Hepatocyte (in vitro differentiated cells): Measurements from ENCODE around the gene CCDC88C. TPM values are rescaled to one million over a fixed set of nuclear protein-coding genes. Genes with fewer than 3 reads are reported as not detected.

Experiments used
- DNase-seq: peaks from one replicate; pipeline ENCODE4 v3.0.0-alpha.2; 2016; ENCODE audit warnings: low spot score
- H2AFZ ChIP-seq: fragments of 200-600 bp; sonication (generic); 2 replicates; pipeline ENCODE4 v1.6.0; 2016; ENCODE audit warnings: antibody characterized with exemption, mild to moderate bottlenecking
- H3K27ac ChIP-seq: fragments of 200-600 bp; sonication (generic); 2 replicates; pipeline ENCODE4 v1.5.1; 2016; ENCODE audit warnings: mild to moderate bottlenecking
- H3K27me3 ChIP-seq: fragments of 200-600 bp; sonication (generic); 2 replicates; pipeline ENCODE4 v1.6.1; 2016
- H3K36me3 ChIP-seq: fragments of 200-600 bp; sonication (generic); replicated peaks from 2 replicates; pipeline ENCODE4 v1.5.1; 2016; ENCODE audit warnings: low read depth; ENCODE audit not compliant: insufficient read depth
- H3K4me1 ChIP-seq: fragments of 200-600 bp; sonication (generic); 2 replicates; pipeline ENCODE4 v1.5.1; 2016; ENCODE audit warnings: mild to moderate bottlenecking, moderate library complexity; ENCODE audit not compliant: insufficient read depth
- H3K4me2 ChIP-seq: fragments of 200-600 bp; sonication (generic); 2 replicates; pipeline ENCODE4 v1.6.0; 2016
- H3K4me3 ChIP-seq: fragments of 200-600 bp; sonication (generic); 2 replicates; pipeline ENCODE4 v1.5.1; 2016; ENCODE audit warnings: mild to moderate bottlenecking
- H3K79me2 ChIP-seq: fragments of 200-600 bp; sonication (generic); 2 replicates; pipeline ENCODE4 v1.6.0; 2017; ENCODE audit warnings: mild to moderate bottlenecking
- H3K9me2 ChIP-seq: fragments of 200-600 bp; sonication (generic); replicated peaks from 2 replicates; pipeline ENCODE4 v1.6.0; 2017; ENCODE audit warnings: mild to moderate bottlenecking; ENCODE audit not compliant: insufficient read depth
- H3K9me3 ChIP-seq: fragments of 200-600 bp; sonication (generic); 2 replicates; pipeline ENCODE4 v1.5.1; 2016; ENCODE audit warnings: low read depth, mild to moderate bottlenecking
- H4K20me1 ChIP-seq: fragments of 200-600 bp; sonication (generic); 2 replicates; pipeline ENCODE4 v1.6.0; 2016; ENCODE audit warnings: mild to moderate bottlenecking; ENCODE audit not compliant: insufficient read depth, poor library complexity, severe bottlenecking
- CTCF ChIP-seq: fragments of 200-600 bp; sonication (generic); IDR thresholded peaks from 2 replicates; pipeline ENCODE4 v1.5.1; 2016; ENCODE audit warnings: antibody characterized with exemption, mild to moderate bottlenecking; ENCODE audit not compliant: poor library complexity
- EZH2 ChIP-seq: fragments of 200-600 bp; sonication (generic); IDR thresholded peaks from 2 replicates; pipeline ENCODE4 v1.6.1; 2016; ENCODE audit warnings: antibody characterized with exemption, mild to moderate bottlenecking, borderline replicate concordance
- EZH2phosphoT487 ChIP-seq: fragments of 200-600 bp; sonication (generic); IDR thresholded peaks from one replicate; pipeline ENCODE4 v1.6.1; 2018; ENCODE audit warnings: antibody characterized with exemption, mild to moderate bottlenecking, low read depth, moderate library complexity; ENCODE audit not compliant: unreplicated experiment, severe bottlenecking
- WGBS: methylation state at CpG from one replicate; pipeline ENCODE4 v1.1.6; 2016; ENCODE audit warnings: low lambda C conversion rate; ENCODE audit errors: missing lambda C conversion rate; 5-methylcytosine and 5-hydroxymethylcytosine counted together
- polyA plus RNA-seq: library from polyadenylated mRNA; unstranded; fragments of >200 nt; fragmentation: Nextera tagmentation; extraction: Ambion mirVana; gene quantifications from 2 replicates; pipeline ENCODE4 v1.2.1, GENCODE V29; 2016
- total RNA-seq: library from RNA; depleted of rRNA; stranded (reverse); fragments of >200 nt; gene quantifications from 2 replicates; pipeline ENCODE4 v1.2.3, GENCODE V29; 2014

The CCDC88C gene
- total and polyA plus RNA-seq, 2 experiments from 2014 or later = 5.9 to 11.3 TPM

GRCh38 chr14:91264151-91265150, 153.2 kb downstream of the CCDC88C start:
- peak overlapping the region; percentile 29 for H2AFZ ChIP-seq
- TF ChIP-seq EZH2phosphoT487 = no peak
- TF ChIP-seq EZH2 = no peak
- TF ChIP-seq CTCF = no peak
- H3K79me2 ChIP-seq = no peaks in the 10 kb centered on the region
- no peaks in the 10 kb centered on the region for H3K36me3 ChIP-seq
- H3K9me2 ChIP-seq = no peaks in the 10 kb centered on the region
- H3K4me1 ChIP-seq = peaks cover 6% of the 10 kb centered on the region
- H3K4me2 ChIP-seq = peak overlapping the region; percentile 84
- H3K4me3 ChIP-seq = no peak overlapping the region
- H3K27ac ChIP-seq = no peak overlapping the region
- no peaks in the 10 kb centered on the region for H4K20me1 ChIP-seq
- no peaks in the 10 kb centered on the region for H3K9me3 ChIP-seq
- no peaks in the 10 kb centered on the region for H3K27me3 ChIP-seq
- DNase-seq = peak; percentile 38
- WGBS = 20% methylated on average over 37 of the region's 69 CpGs

- 97% methylated on average over 2 of the region's 2 CpGs for WGBS
- TF ChIP-seq CTCF = no peak
- no peak for TF ChIP-seq EZH2
- TF ChIP-seq EZH2phosphoT487 = no peak
- Histone ChIP-seq H3K9me3 (no peaks in the 10 kb centered on the region), H3K27ac (no peak overlapping the region), H4K20me1 (no peaks in the 10 kb centered on the region), H3K79me2 (no peaks in the 10 kb centered on the region), H2AFZ (no peak overlapping the region), H3K4me1 (peaks cover 6% of the 10 kb centered on the region), H3K4me3 (no peak overlapping the region), H3K4me2 (no peak overlapping the region), H3K9me2 (no peaks in the 10 kb centered on the region), H3K27me3 (no peaks in the 10 kb centered on the region), H3K36me3 (no peaks in the 10 kb centered on the region)
- DNase-seq = no peak
Measured at GRCh38 chr14:91263329-91263728, 154.3 kb downstream of the CCDC88C start.

- no peaks in the 10 kb centered on the region for H3K79me2 ChIP-seq
Measured at GRCh38 chr14:91261986-91262549, 155.6 kb downstream of the CCDC88C start.

More at GRCh38 chr14:91261986-91262549, 155.6 kb downstream of the CCDC88C start:
- H4K20me1 ChIP-seq = no peaks in the 10 kb centered on the region
- H3K9me3 ChIP-seq = no peaks in the 10 kb centered on the region
- no peak for TF ChIP-seq CTCF
- TF ChIP-seq EZH2 = no peak
- TF ChIP-seq EZH2phosphoT487 = no peak
- WGBS = 92% methylated on average over 11 of the region's 11 CpGs
- H3K27ac ChIP-seq = no peak overlapping the region
- no peak overlapping the region for H3K4me2 ChIP-seq
- no peak for DNase-seq
- no peak overlapping the region for H2AFZ ChIP-seq
- no peak overlapping the region for H3K4me3 ChIP-seq
- no peaks in the 10 kb centered on the region for H3K36me3 ChIP-seq
- H3K9me2 ChIP-seq = no peaks in the 10 kb centered on the region
- H3K4me1 ChIP-seq = peaks cover 7% of the 10 kb centered on the region
- H3K27me3 ChIP-seq = no peaks in the 10 kb centered on the region
